Mesendoderm (in vitro differentiated cells): Measurements from ENCODE around the gene HNRNPCL1.
"Not testable (repeated sequence)": the region's sequence is repeated elsewhere in the genome, so short reads cannot be mapped to it uniquely, and the experiment has no call there.

Experiments used
- DNase-seq: peaks from one replicate; pipeline ENCODE4 v3.0.0; 2013
- H2AK5ac ChIP-seq: 2 replicates; pipeline ENCODE4 v1.6.1; 2013; ENCODE audit warnings: low read length, inconsistent platforms
- H2BK120ac ChIP-seq: 2 replicates; pipeline ENCODE4 v1.6.1; 2013; ENCODE audit warnings: low read depth, mild to moderate bottlenecking, low read length, moderate library complexity, mixed read lengths
- H2BK15ac ChIP-seq: replicated peaks from 2 replicates; pipeline ENCODE4 v1.6.1; 2013; ENCODE audit warnings: low read depth, mild to moderate bottlenecking, moderate library complexity
- H2BK5ac ChIP-seq: 2 replicates; pipeline ENCODE4 v1.6.1; 2013; ENCODE audit warnings: low read length, inconsistent platforms
- H3K18ac ChIP-seq: 2 replicates; pipeline ENCODE4 v1.6.1; 2013; ENCODE audit warnings: mild to moderate bottlenecking, low read length, mixed read lengths
- H3K23ac ChIP-seq: one replicate; pipeline ENCODE4 v1.6.1; 2013; ENCODE audit warnings: low read length
- H3K27ac ChIP-seq: 2 replicates; pipeline ENCODE4 v1.5.1; 2013; ENCODE audit warnings: low read depth, mild to moderate bottlenecking, inconsistent platforms, low read length, moderate library complexity
- H3K27me3 ChIP-seq: 2 replicates; pipeline ENCODE4 v1.6.1; 2013; ENCODE audit warnings: low read length, control low read depth, mild to moderate bottlenecking, inconsistent platforms; ENCODE audit not compliant: insufficient read depth, poor library complexity
- H3K36me3 ChIP-seq: 2 replicates; pipeline ENCODE4 v1.6.1; 2013; ENCODE audit warnings: low read length, inconsistent platforms; ENCODE audit not compliant: control insufficient read depth, insufficient read depth
- H3K4ac ChIP-seq: one replicate; pipeline ENCODE4 v1.6.1; 2013; ENCODE audit warnings: low read depth, mild to moderate bottlenecking, low read length, moderate library complexity
- H3K4me1 ChIP-seq: 2 replicates; pipeline ENCODE4 v1.6.1; 2013; ENCODE audit warnings: low read depth, low read length, inconsistent platforms; ENCODE audit not compliant: control insufficient read depth
- H3K4me2 ChIP-seq: 2 replicates; pipeline ENCODE4 v1.6.1; 2013; ENCODE audit warnings: low read length
- H3K4me3 ChIP-seq: 2 replicates; pipeline ENCODE4 v1.5.1; 2013; ENCODE audit warnings: mild to moderate bottlenecking, low read length
- H3K56ac ChIP-seq: one replicate; pipeline ENCODE4 v1.6.1; 2013; ENCODE audit warnings: low read length
- H3K79me1 ChIP-seq: 2 replicates; pipeline ENCODE4 v1.6.1; 2013; ENCODE audit warnings: low read length, inconsistent platforms
- H3K79me2 ChIP-seq: 2 replicates; pipeline ENCODE4 v1.6.1; 2013; ENCODE audit warnings: mild to moderate bottlenecking, low read length; ENCODE audit not compliant: control insufficient read depth, insufficient read depth
- H3K9ac ChIP-seq: 2 replicates; pipeline ENCODE4 v1.6.1; 2013; ENCODE audit warnings: low read length, inconsistent platforms
- H4K5ac ChIP-seq: one replicate; pipeline ENCODE4 v1.6.1; 2013; ENCODE audit warnings: low read length
- H4K8ac ChIP-seq: one replicate; pipeline ENCODE4 v1.6.1; 2013; ENCODE audit warnings: low read depth, mild to moderate bottlenecking, control low read depth, low read length, moderate library complexity
- WGBS: extraction: QIAGEN DNeasy Blood & Tissue Kit; methylation state at CpG from one replicate; pipeline ENCODE4 v1.1.7; 2013; ENCODE audit warnings: low lambda C conversion rate, missing lambda C conversion rate; ENCODE audit not compliant: insufficient coverage; ENCODE audit errors: extremely low coverage; 5-methylcytosine and 5-hydroxymethylcytosine counted together

The HNRNPCL1 gene

GRCh38 chr1:12856786-12857185 is 8.3 kb upstream of the HNRNPCL1 start, which contains the start of gene PRAMEF2:
TSS of gene PRAMEF2 (plus strand) at chr1:12857086. CDS start at chr1:12859010, 1,924 bp downstream.
- H2BK15ac ChIP-seq, H2AK5ac ChIP-seq, H3K79me2 ChIP-seq, H3K79me1 ChIP-seq, H2BK120ac ChIP-seq, H4K5ac ChIP-seq, H3K56ac ChIP-seq, H3K4me1 ChIP-seq, H3K4ac ChIP-seq, H4K8ac ChIP-seq, DNase-seq, H3K4me2 ChIP-seq, H3K27ac ChIP-seq, H2BK5ac ChIP-seq, H3K36me3 ChIP-seq, H3K4me3 ChIP-seq, H3K27me3 ChIP-seq, H3K18ac ChIP-seq, H3K23ac ChIP-seq, H3K9ac ChIP-seq: not testable (repeated sequence)
- no CpG with 5 or more reads among the region's 2 CpGs for WGBS

- Histone ChIP-seq H4K5ac (no peak overlapping the region), H3K9ac (no peak overlapping the region), H3K18ac (no peak overlapping the region), H2BK5ac (no peak overlapping the region), H3K4me2 (no peak overlapping the region), H3K56ac (no peak overlapping the region), H3K23ac (no peak overlapping the region), H3K4me3 (no peak overlapping the region), H3K4me1 (no peaks in the 10 kb centered on the region), H2BK15ac (no peak overlapping the region), H3K79me1 (no peaks in the 10 kb centered on the region), H3K79me2 (no peaks in the 10 kb centered on the region), H3K36me3 (no peaks in the 10 kb centered on the region), H4K8ac (no peak overlapping the region), H3K27ac (no peak overlapping the region), H2BK120ac (no peak overlapping the region), H2AK5ac (no peak overlapping the region), H3K4ac (no peak overlapping the region), H3K27me3 (no peaks in the 10 kb centered on the region)
- no peak for DNase-seq
- no CpG with 5 or more reads among the region's 4 CpGs for WGBS
Measured at GRCh38 chr1:12851779-12852178, 3.3 kb upstream of the HNRNPCL1 start.

GRCh38 chr1:12833251-12833650 is 15.3 kb downstream of the HNRNPCL1 start:
- not testable (repeated sequence) for H3K79me2 ChIP-seq, DNase-seq, H3K36me3 ChIP-seq, H3K27ac ChIP-seq, H4K8ac ChIP-seq, H3K79me1 ChIP-seq, H3K4ac ChIP-seq, H3K23ac ChIP-seq, H3K4me1 ChIP-seq, H2BK5ac ChIP-seq, H3K27me3 ChIP-seq, H3K18ac ChIP-seq, H2BK15ac ChIP-seq, H2AK5ac ChIP-seq, H2BK120ac ChIP-seq, H3K56ac ChIP-seq, H4K5ac ChIP-seq, H3K4me3 ChIP-seq, H3K4me2 ChIP-seq, H3K9ac ChIP-seq
- no CpG with 5 or more reads among the region's 2 CpGs for WGBS

GRCh38 chr1:12831310-12831709 is 17.2 kb downstream of the HNRNPCL1 start, which contains the start of gene PRAMEF11:
TSS of gene PRAMEF11 (minus strand) at chr1:12831410. CDS start at chr1:12828789, 2,621 bp downstream.
- H3K4ac ChIP-seq, H3K18ac ChIP-seq, H2BK5ac ChIP-seq, H3K4me3 ChIP-seq, H4K5ac ChIP-seq, H3K4me2 ChIP-seq, H3K4me1 ChIP-seq, H3K9ac ChIP-seq, H2BK120ac ChIP-seq, H3K79me2 ChIP-seq, H3K23ac ChIP-seq, H3K27me3 ChIP-seq, H3K36me3 ChIP-seq, H2AK5ac ChIP-seq, H4K8ac ChIP-seq, H3K79me1 ChIP-seq, H3K56ac ChIP-seq, H2BK15ac ChIP-seq, H3K27ac ChIP-seq, DNase-seq: not testable (repeated sequence)
- no CpG with 5 or more reads among the region's 3 CpGs for WGBS

- not testable (repeated sequence) for H3K18ac ChIP-seq, H3K4me2 ChIP-seq, H3K4me1 ChIP-seq, H3K9ac ChIP-seq, H3K4me3 ChIP-seq, H3K79me1 ChIP-seq, H2BK120ac ChIP-seq, H3K27me3 ChIP-seq, H3K36me3 ChIP-seq, H2BK15ac ChIP-seq, H2BK5ac ChIP-seq, H3K27ac ChIP-seq, H4K8ac ChIP-seq, H3K79me2 ChIP-seq, H3K56ac ChIP-seq, H4K5ac ChIP-seq, DNase-seq, H2AK5ac ChIP-seq, H3K23ac ChIP-seq, H3K4ac ChIP-seq
- WGBS = no CpG with 5 or more reads among the region's 6 CpGs
Measured at GRCh38 chr1:12819061-12819460, 29.5 kb downstream of the HNRNPCL1 start.

- H3K27me3 ChIP-seq = no peaks in the 10 kb centered on the region
- H3K79me2 ChIP-seq = no peaks in the 10 kb centered on the region
- H3K4me1 ChIP-seq = no peaks in the 10 kb centered on the region
- H3K36me3 ChIP-seq = no peaks in the 10 kb centered on the region
- no peak overlapping the region for H3K56ac ChIP-seq
- no peak overlapping the region for H3K9ac ChIP-seq
- H3K79me1 ChIP-seq = no peaks in the 10 kb centered on the region
- no peak overlapping the region for H3K4me2 ChIP-seq
- no peak overlapping the region for H4K5ac ChIP-seq
- H3K27ac ChIP-seq = no peak overlapping the region
- H4K8ac ChIP-seq = no peak overlapping the region
- H3K18ac ChIP-seq = no peak overlapping the region
- no peak overlapping the region for H2AK5ac ChIP-seq
- H3K4ac ChIP-seq = no peak overlapping the region
- H2BK5ac ChIP-seq = no peak overlapping the region
- DNase-seq = no peak
- H2BK15ac ChIP-seq = no peak overlapping the region
- H2BK120ac ChIP-seq = no peak overlapping the region
- H3K4me3 ChIP-seq = no peak overlapping the region
- H3K23ac ChIP-seq = no peak overlapping the region
- WGBS = no CpG with 5 or more reads among the region's 2 CpGs
Measured at GRCh38 chr1:12811409-12811784, 37.1 kb downstream of the HNRNPCL1 start.
